Ovary (tissue), 3 donors: ENCODE results near the gene METTL27.

ENCODE experiments used
- CTCF ChIP-seq, 3 donors: fragments of 450-650 bp in 2 of 3; fragments of 200-600 bp in 1 of 3; IDR thresholded peaks; one replicate each; pipeline versions ENCODE4 v1.5.1 to v1.8.0; 2016 to 2022; ENCODE audit warnings: antibody characterized with exemption in 3 of 3, mild to moderate bottlenecking in 1 of 3
- EP300 ChIP-seq: sonication (generic); formaldehyde crosslinking; IDR thresholded peaks from one replicate; pipeline ENCODE4 v1.6.1; 2017; ENCODE audit warnings: antibody characterized with exemption
- POLR2A ChIP-seq: fragments of 450-650 bp; IDR thresholded peaks from one replicate; pipeline ENCODE4 v1.6.1; 2017; ENCODE audit warnings: antibody characterized with exemption, mild to moderate bottlenecking, moderate library complexity
- donor health status: DM: no; HTN: no; CAD: no.

GRCh38 chr7:73815436-73815835 is 26.9 kb downstream of the METTL27 start:
- no peak for TF ChIP-seq CTCF (IDR thresholded peaks at IDR 0.05)
- TF ChIP-seq POLR2A: no peak
- no peak for TF ChIP-seq EP300
